Measurements from ENCODE around the gene DPY30. TPM values are rescaled to one million over a fixed set of nuclear protein-coding genes. Genes with fewer than 3 reads are reported as not detected.

DPY30 gene
- total RNA-seq (10 to 100 TPM; 34.7 to 46.0 (median 44.1) TPM), polyA plus RNA-seq (92.1 TPM)
- long read RNA-seq, donor 1, transcript DPY30-202 (5 exons, 708 nt): major isoform, 10 of 19 reads
- long read RNA-seq, donor 1, partial matches to known transcripts: 6 of 19 reads
- long read RNA-seq, donor 1, other reads (novel, unspliced or antisense): 2 of 19 reads
- long read RNA-seq, donor 2, transcript DPY30-202 (5 exons, 708 nt): major isoform, 9 of 14 reads
- long read RNA-seq, donor 2, partial matches to known transcripts: 0 of 14 reads
- long read RNA-seq, donor 2, other reads (novel, unspliced or antisense): 5 of 14 reads
- long read RNA-seq, donor 3, partial matches to known transcripts: 3 of 8 reads
- long read RNA-seq, donor 3, other reads (novel, unspliced or antisense): 1 of 8 reads
- long read RNA-seq, donor 4, transcript DPY30-202 (5 exons, 708 nt): major isoform, 7 of 10 reads
- long read RNA-seq, donor 4, partial matches to known transcripts: 1 of 10 reads
- long read RNA-seq, donor 4, other reads (novel, unspliced or antisense): 0 of 10 reads

- ATAC-seq: peak; percentile 98 to 99
- intact Hi-C loops (cut with DNase I): no loop called here
- Histone ChIP-seq H3K4me1 (ENCODE audit: control insufficient read depth, insufficient read depth, low read length) (no peaks in the 10 kb centered on the region), H3K27me3 (ENCODE audit: control insufficient read depth, insufficient read depth) (no peaks in the 10 kb centered on the region), H3K4me3 (ENCODE audit: low read length) (peak within 1 kb of the TSS; percentile 96), H3K27ac (ENCODE audit: low read length) (peak within 1 kb of the TSS; percentile 94), H3K9me3 (ENCODE audit: control insufficient read depth, low read length) (no peaks in the 10 kb centered on the region)
- DNase-seq: peak; percentile 94 to 97 (median 97)
- under 1% methylated on average over 43 of the region's 43 CpGs for WGBS
These were observed at the start of gene DPY30 for GRCh38 chr2:32039447-32040219. Gene DPY30 (minus strand): TSS chr2:32039805. CDS start chr2:32039456, 349 bp downstream.

- intact Hi-C loops (cut with DNase I): no loop called here
- ATAC-seq (no peak), DNase-seq (no peak)
- Histone ChIP-seq H3K27ac (ENCODE audit: low read length) (no peak overlapping the region), H3K4me1 (ENCODE audit: control insufficient read depth, insufficient read depth, low read length) (no peaks in the 10 kb centered on the region), H3K27me3 (ENCODE audit: control insufficient read depth, insufficient read depth) (no peaks in the 10 kb centered on the region), H3K4me3 (ENCODE audit: low read length) (no peak overlapping the region), H3K9me3 (ENCODE audit: control insufficient read depth, low read length) (no peaks in the 10 kb centered on the region)
- 73% methylated on average over 2 of the region's 2 CpGs for WGBS
These were observed 34.5 kb upstream of the DPY30 start for GRCh38 chr2:32074134-32074506.

- intact Hi-C loops (cut with DNase I): no loop called here
- H3K27me3 ChIP-seq (ENCODE audit: control insufficient read depth, insufficient read depth): no peaks in the 10 kb centered on the region
- 96% methylated on average over 2 of the region's 2 CpGs for WGBS
- H3K4me3 ChIP-seq (ENCODE audit: low read length): no peak overlapping the region
- ATAC-seq: no peak
- no peak for DNase-seq
- no peaks in the 10 kb centered on the region for H3K9me3 ChIP-seq (ENCODE audit: control insufficient read depth, low read length)
- H3K27ac ChIP-seq (ENCODE audit: low read length): no peak overlapping the region
- H3K4me1 ChIP-seq (ENCODE audit: control insufficient read depth, insufficient read depth, low read length): peaks cover 2% of the 10 kb centered on the region
These were observed 27.9 kb upstream of the DPY30 start for GRCh38 chr2:32067549-32067948.

GRCh38 chr2:32064713-32065112 is 25.1 kb upstream of the DPY30 start:
- Histone ChIP-seq H3K9me3 (ENCODE audit: control insufficient read depth, low read length) (no peaks in the 10 kb centered on the region), H3K4me3 (ENCODE audit: low read length) (peak overlapping the region; percentile 97), H3K27ac (ENCODE audit: low read length) (no peak overlapping the region), H3K4me1 (ENCODE audit: control insufficient read depth, insufficient read depth, low read length) (peaks cover 2% of the 10 kb centered on the region), H3K27me3 (ENCODE audit: control insufficient read depth, insufficient read depth) (no peaks in the 10 kb centered on the region)
- ATAC-seq: no peak
- intact Hi-C loops (cut with DNase I): loop anchor here in 1 of 4 donors (5.0 kb wide), 1 partner anchor 52 kb away; the partner anchor contains the start of gene MEMO1
- no peak for DNase-seq
- WGBS: 77% methylated on average over 8 of the region's 8 CpGs

GRCh38 chr2:32064021-32064601 is 24.5 kb upstream of the DPY30 start:
- WGBS: under 1% methylated on average over 40 of the region's 40 CpGs
- DNase-seq: no peak
- intact Hi-C loops (cut with DNase I): loop anchor here in 1 of 4 donors (5.0 kb wide), 1 partner anchor 52 kb away; the partner anchor contains the start of gene MEMO1

GRCh38 chr2:32063310-32064020 is 23.9 kb upstream of the DPY30 start, which contains the start of gene SPAST:
Gene SPAST (plus strand): TSS chr2:32063556. CDS start chr2:32063832, 276 bp downstream.
- DNase-seq (peak; percentile 98 to 100 (median 99)), ATAC-seq (peak; percentile 98)
- Histone ChIP-seq H3K4me3 (ENCODE audit: low read length) (peak within 1 kb of the TSS; percentile 97), H3K4me1 (ENCODE audit: control insufficient read depth, insufficient read depth, low read length) (peaks cover 2% of the 10 kb centered on the region), H3K27me3 (ENCODE audit: control insufficient read depth, insufficient read depth) (no peaks in the 10 kb centered on the region), H3K9me3 (ENCODE audit: control insufficient read depth, low read length) (no peaks in the 10 kb centered on the region), H3K27ac (ENCODE audit: low read length) (peak within 1 kb of the TSS; percentile 88)
- under 1% methylated on average over 74 of the region's 79 CpGs for WGBS
- intact Hi-C loops (cut with DNase I): loop anchor here in 1 of 4 donors (5.0 kb wide), 1 partner anchor 51 kb away; the partner anchor contains the start of gene MEMO1

More at GRCh38 chr2:32064021-32064601, 24.5 kb upstream of the DPY30 start:
- Histone ChIP-seq H3K27ac (ENCODE audit: low read length) (peak overlapping the region; percentile 87), H3K9me3 (ENCODE audit: control insufficient read depth, low read length) (no peaks in the 10 kb centered on the region), H3K27me3 (ENCODE audit: control insufficient read depth, insufficient read depth) (no peaks in the 10 kb centered on the region), H3K4me1 (ENCODE audit: control insufficient read depth, insufficient read depth, low read length) (peaks cover 2% of the 10 kb centered on the region), H3K4me3 (ENCODE audit: low read length) (peak overlapping the region; percentile 97)
- ATAC-seq: peak in 1 of 2 donors; percentile 5

- peaks cover 2% of the 10 kb centered on the region for H3K4me1 ChIP-seq (ENCODE audit: control insufficient read depth, insufficient read depth, low read length)
- peak overlapping the region; percentile 33 for H3K27ac ChIP-seq (ENCODE audit: low read length)
- peak; percentile 15 to 16 for ATAC-seq
These were observed 22.6 kb upstream of the DPY30 start for GRCh38 chr2:32061973-32062861.

GRCh38 chr2:32061430-32061829 is 21.8 kb upstream of the DPY30 start:
- Histone ChIP-seq H3K27ac (ENCODE audit: low read length) (no peak overlapping the region), H3K4me3 (ENCODE audit: low read length) (no peak overlapping the region), H3K27me3 (ENCODE audit: control insufficient read depth, insufficient read depth) (no peaks in the 10 kb centered on the region), H3K9me3 (ENCODE audit: control insufficient read depth, low read length) (no peaks in the 10 kb centered on the region), H3K4me1 (ENCODE audit: control insufficient read depth, insufficient read depth, low read length) (peaks cover 2% of the 10 kb centered on the region)
- intact Hi-C loops (cut with DNase I): loop anchor here in 1 of 4 donors (5.0 kb wide), 1 partner anchor 49 kb away; the partner anchor contains the start of gene MEMO1
- WGBS: 94% methylated on average over 8 of the region's 8 CpGs
- no peak for ATAC-seq
- DNase-seq: no peak

More at GRCh38 chr2:32061973-32062861, 22.6 kb upstream of the DPY30 start:
- 40% methylated on average over 13 of the region's 13 CpGs for whole genome bisulfite sequencing
- no peaks in the 10 kb centered on the region for H3K9me3 ChIP-seq (ENCODE audit: control insufficient read depth, low read length)
- DNase-seq: peak; percentile 70 to 86 (median 71)
- H3K4me3 ChIP-seq (ENCODE audit: low read length): peak overlapping the region; percentile 77
- no peaks in the 10 kb centered on the region for H3K27me3 ChIP-seq (ENCODE audit: control insufficient read depth, insufficient read depth)
- intact Hi-C loops (cut with DNase I): loop anchor here in 1 of 4 donors (5.0 kb wide), 1 partner anchor 50 kb away; the partner anchor contains the start of gene MEMO1

- Histone ChIP-seq H3K4me3 (ENCODE audit: low read length) (no peak overlapping the region), H3K27me3 (ENCODE audit: control insufficient read depth, insufficient read depth) (no peaks in the 10 kb centered on the region), H3K4me1 (ENCODE audit: control insufficient read depth, insufficient read depth, low read length) (peaks cover 2% of the 10 kb centered on the region), H3K9me3 (ENCODE audit: control insufficient read depth, low read length) (no peaks in the 10 kb centered on the region), H3K27ac (ENCODE audit: low read length) (no peak overlapping the region)
- intact Hi-C loops (cut with DNase I): loop anchor here in 1 of 4 donors (5.0 kb wide), 1 partner anchor 48 kb away; the partner anchor contains the start of gene MEMO1
- ATAC-seq (no peak), DNase-seq (no peak)
- whole genome bisulfite sequencing: 93% methylated on average over 2 of the region's 2 CpGs
These were observed 20.7 kb upstream of the DPY30 start for GRCh38 chr2:32060266-32060665.

All from right cardiac atrium (tissue), 5 donors.